SH-SY5Y (cell line): ENCODE data around the gene SNAP29.

Experiments used
- GATA2 ChIP-seq: IDR thresholded peaks from 2 replicates; pipeline ENCODE4 v1.6.1; 2011; ENCODE audit warnings: mild to moderate bottlenecking, low read depth, low read length
- GATA3 ChIP-seq: IDR thresholded peaks from 2 replicates; pipeline ENCODE4 v1.6.1; 2011; ENCODE audit warnings: low read depth, mild to moderate bottlenecking, low read length, moderate library complexity

GRCh38 chr22:20809538-20810185, 49.1 kb upstream of the SNAP29 start:
- TF ChIP-seq GATA3 (no peak), GATA2 (no peak)
